HG03354 (cell line): ENCODE results near the gene GRIA3.
"Not testable (repeated sequence)": the region's sequence is repeated elsewhere in the genome, so short reads cannot be mapped to it uniquely, and the experiment has no call there.

Experiments used
- ATAC-seq: cut with Tn5 transposase; IDR thresholded peaks from one replicate; pipeline ENCODE4 v1.9.1; 2021; ENCODE audit warnings: mild to moderate bottlenecking; ENCODE audit not compliant: unreplicated experiment, poor library complexity, severe bottlenecking

GRIA3 gene

DNA sequence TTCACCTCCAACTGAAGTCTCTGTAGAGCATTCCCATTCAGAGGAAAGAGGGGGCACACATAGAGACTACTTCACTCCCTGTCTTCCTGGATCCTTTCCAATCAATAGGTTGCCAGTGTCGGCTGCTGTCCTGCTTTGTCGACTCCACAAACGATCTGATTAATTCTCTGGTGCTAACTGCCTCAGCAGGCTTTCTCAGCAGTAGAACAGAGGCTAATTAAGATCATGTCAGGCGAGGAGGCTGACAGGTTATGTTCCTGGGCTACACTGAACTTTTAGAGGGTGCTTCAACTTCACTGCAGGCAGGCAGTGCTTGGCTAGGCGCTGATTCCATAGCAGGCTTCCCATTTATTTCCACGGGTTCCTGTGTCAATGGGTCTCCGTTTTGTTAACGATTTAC is 79.2 kb downstream of the GRIA3 start:
- ATAC-seq, result no peak

DNA sequence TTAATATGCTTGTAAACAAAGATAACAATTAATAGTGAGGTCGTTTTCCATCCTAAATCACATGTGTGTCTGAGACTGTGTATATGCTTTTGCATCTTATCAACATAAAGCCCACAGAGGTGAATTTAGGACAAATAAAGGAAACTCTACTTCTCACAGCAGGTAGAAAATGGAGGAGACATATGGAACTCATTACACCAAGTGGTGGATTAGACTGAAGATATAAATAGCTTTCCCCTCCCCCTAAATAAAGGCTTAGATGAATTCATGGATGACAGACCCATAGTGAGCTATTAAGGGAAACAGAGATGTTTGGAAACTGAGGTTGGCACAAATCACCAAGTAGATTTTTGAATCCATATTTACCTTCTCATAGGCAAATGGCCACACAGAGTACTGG is 79.7 kb downstream of the GRIA3 start:
- ATAC-seq, result no peak

GRCh38 chrX:123267220-123267619 is 83.1 kb downstream of the GRIA3 start:
- no peak for ATAC-seq

DNA sequence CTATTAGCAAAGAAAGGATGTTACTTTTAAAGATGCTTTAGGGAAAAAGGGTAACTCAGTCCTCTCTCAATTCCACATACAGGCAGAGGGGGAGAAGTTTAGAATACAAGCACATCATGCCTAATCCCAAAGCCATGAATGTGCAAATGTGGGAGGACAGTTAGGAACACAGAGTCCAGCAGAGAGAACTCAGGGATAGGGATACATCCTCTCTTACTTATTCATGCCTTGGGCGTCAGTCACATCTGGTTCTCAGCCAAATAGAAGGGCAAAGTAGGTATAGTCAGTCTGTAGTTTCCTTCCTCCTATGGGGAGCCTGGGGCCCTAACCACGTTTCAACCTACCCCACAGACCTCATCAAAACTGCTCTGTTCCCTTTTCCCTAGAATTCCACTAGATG is 87.8 kb downstream of the GRIA3 start:
- ATAC-seq, result no peak

DNA sequence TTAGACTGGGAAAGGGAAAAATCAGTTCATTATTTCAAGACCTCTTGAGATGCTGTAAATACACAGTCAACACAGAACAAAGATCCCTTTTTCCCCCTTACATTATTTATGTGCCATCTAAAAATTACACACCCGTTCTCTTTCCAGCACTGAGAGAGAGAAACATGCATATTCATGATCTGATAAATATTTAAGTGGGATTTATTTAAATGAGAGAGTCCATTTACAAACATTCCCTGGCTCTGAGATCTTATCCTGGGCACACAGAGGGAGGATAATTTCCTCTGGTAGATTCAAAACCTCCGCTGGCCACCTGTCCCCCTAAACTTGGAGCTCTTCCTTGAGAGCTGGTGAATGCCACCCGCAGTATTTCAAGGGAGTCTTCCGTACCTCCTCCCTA is 88.6 kb downstream of the GRIA3 start:
- no peak for ATAC-seq

DNA sequence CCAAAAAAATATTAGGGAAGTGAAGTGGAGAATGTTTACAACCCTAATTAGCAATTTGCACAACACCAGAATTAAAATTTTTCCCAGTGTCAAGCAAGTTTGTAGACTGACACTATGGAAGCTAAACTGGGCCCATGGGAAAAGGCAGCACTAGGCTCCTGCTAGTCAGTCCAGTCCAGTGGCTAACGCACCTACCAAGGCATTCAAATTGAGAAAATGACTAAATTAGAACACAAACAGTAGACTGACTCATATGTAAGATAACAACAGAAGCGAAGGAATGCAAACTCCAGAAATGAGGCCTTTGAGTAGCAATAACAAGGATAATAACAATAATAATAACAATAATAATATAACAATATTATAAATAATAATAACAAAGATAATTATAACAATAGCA is 90.7 kb downstream of the GRIA3 start:
- no peak for ATAC-seq

DNA sequence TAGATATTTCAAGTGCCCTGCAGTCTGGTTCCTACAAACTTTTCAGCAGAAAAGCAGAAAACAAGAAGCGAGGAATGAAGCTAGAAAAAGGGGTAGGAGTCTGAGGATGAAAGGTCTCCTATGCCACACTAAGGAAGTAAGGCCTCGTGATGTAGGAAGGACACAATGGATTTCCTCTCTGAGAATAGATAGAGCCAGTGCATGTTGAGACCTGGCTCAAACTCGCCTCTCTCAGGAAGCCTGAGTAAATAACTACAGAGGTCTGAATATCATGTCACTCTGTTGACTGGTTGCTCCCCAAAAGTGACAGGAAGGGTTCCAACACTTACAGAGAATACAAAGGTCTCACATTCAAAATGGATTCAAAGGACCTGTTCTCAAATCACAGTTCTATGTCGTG is 93.3 kb downstream of the GRIA3 start:
- ATAC-seq, result no peak

DNA sequence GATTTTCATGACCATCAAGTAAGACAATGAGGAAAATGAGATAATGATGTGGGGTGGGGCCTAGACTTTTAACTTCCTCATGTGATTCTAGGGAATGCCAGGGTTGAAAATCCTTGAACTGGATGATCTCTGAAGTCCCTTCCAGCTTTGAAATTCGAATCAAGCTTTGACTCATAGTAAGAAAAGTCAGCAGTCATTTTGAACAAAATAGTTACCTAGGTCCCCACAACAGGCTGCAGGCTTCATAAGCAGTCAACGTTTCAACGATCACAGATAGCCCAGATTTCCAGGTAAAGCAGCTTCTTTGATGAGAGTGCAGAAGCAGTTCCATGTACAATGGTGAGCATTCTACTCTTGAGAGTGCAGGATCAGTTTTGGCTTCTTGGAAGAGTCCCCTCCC is 93.7 kb downstream of the GRIA3 start:
- no peak for ATAC-seq

DNA sequence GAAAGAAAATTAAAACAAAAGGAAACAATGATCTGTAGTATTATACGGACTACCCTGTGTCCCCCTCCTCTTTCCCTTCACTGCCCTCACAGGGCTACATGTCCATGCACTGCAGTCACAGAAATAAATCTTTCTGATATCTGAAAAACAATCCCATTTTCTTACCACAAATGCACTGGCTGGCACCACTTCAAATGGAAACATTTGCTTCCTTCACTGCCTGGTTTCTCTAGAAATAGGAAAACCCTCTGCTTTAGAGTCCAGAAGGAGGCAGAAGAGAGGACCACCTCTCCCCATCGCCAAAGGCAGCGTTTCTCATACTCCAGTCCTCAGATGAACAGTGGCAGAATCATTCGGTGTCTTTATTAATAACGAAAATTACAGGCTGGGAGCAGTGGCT is 98.2 kb downstream of the GRIA3 start:
- ATAC-seq, result no peak

GRCh38 chrX:123283407-123283806 is 99.3 kb downstream of the GRIA3 start:
- ATAC-seq, result not testable (repeated sequence)

- ATAC-seq, result no peak
Observed at GRCh38 chrX:123291623-123292022, 107.5 kb downstream of the GRIA3 start.

GRCh38 chrX:123298026-123298425 is 113.9 kb downstream of the GRIA3 start:
- ATAC-seq, result no peak

DNA sequence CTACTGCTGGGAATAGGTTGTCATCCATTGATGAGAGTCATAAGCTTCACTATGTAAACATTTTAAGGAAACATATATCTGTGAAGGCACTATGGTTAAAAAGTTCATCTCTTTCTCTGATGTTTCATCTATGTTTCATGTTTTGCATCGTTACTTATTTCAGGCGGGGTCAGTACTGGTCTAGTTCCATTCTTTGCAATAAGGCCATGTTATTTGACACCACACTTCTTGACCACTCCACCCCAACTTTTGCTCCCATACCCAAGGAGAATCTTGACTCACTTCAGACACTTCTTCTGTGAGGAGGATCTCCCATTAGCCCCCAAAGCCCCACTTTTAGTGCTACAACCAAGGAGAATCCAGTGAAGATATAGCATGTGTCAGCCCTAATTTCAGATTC is 119.4 kb downstream of the GRIA3 start:
- no peak for ATAC-seq

- ATAC-seq, result no peak
Observed at GRCh38 chrX:123308658-123309057, 124.6 kb downstream of the GRIA3 start.

GRCh38 chrX:123310112-123310511 is 126.0 kb downstream of the GRIA3 start:
- ATAC-seq, result no peak

DNA sequence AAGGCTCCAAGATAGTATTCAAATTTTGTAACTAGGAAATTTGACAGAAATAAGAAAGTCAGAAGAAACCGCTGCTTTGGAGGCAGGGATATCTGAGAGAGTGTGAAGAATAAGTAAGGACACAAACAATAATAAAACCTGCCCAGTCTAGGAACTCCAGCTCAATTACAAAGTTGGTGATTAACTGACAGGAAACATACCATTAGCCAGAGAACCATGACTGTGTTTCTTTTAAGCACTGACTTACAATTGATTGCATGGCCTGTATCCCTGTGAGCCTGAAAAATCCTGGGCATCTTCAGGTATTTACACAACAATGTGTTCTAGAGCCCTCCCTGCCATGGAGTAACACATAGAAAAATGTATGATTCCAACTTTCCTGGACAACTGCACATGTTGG is 127.4 kb downstream of the GRIA3 start:
- ATAC-seq, result no peak

- no peak for ATAC-seq
Observed at GRCh38 chrX:123313486-123313885, 129.4 kb downstream of the GRIA3 start.

GRCh38 chrX:123320622-123321021 is 136.5 kb downstream of the GRIA3 start:
- no peak for ATAC-seq

GRCh38 chrX:123322536-123322935 is 138.5 kb downstream of the GRIA3 start:
- ATAC-seq, result no peak

DNA sequence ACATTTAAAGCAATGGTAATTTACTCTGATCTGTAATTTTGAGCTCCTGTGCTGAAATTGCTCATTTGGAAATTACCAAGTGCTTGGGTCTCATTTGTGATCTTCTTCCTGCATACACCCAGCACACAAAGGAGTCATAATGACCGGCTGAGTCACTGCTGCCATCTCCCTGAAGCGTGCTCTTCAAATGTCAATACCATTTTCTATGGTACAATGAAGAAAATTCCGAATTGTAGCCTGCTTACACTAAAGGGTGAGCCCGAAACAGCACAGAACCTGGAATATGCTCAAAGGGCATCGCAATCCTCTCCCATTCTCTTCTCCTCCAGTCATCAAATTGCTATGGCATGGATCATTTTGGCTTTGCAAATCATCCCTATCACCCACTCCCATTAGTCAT is 140.5 kb downstream of the GRIA3 start:
- no peak for ATAC-seq

- peak; percentile 81 for ATAC-seq
Observed at GRCh38 chrX:123330229-123330942, 146.3 kb downstream of the GRIA3 start.

DNA sequence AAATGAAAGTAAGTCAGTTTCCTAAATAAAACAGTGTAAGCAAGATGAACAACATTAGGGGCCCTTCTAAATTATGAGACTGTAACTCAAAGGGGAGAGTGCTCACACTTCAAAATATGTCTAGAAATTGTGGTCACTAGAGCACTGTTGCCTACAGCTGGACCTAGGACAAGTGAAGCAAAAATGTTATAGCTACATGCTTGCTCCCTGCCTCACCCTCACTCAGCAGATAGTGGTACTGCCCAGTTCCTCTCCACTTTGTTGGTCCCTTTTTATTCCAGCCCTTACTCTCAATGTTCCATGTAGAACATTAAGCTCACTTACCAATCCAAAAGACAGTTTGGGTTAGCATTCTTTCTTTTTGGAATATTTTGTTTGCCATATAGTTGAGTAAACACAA is 147.3 kb downstream of the GRIA3 start:
- ATAC-seq, result no peak
